GM20431 (cell line): ENCODE measurements around the gene CCDC43.

ENCODE experiments used
- in situ Hi-C: fragments of 300-500 bp; cut with MseI, MboI; formaldehyde crosslinking; loops from one replicate; pipeline ENCODE4 v1.15.0; 2020; ENCODE audit warnings: low sequenced_read_pairs; ENCODE audit not compliant: unreplicated experiment

The CCDC43 gene

DNA sequence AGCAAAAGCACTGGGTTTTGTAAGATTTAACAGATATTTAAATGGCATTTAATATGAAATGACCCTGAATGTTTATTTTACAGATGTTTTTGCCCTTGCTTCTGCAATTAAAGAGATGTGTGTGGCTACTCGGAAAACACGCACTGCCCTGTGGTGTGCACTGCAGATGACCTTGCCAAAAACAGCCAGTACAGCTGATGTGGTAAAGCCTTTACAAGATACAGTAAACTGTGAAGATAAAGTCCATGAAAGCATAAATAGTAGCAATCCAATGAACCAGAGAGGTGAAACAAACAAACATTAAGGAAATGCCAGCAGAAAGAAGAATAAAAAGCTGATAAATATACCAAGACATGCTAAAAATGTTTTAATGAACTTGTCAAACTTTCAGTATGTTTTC, 15.7 kb downstream of the CCDC43 start:
- in situ Hi-C loops = no loop called here

DNA sequence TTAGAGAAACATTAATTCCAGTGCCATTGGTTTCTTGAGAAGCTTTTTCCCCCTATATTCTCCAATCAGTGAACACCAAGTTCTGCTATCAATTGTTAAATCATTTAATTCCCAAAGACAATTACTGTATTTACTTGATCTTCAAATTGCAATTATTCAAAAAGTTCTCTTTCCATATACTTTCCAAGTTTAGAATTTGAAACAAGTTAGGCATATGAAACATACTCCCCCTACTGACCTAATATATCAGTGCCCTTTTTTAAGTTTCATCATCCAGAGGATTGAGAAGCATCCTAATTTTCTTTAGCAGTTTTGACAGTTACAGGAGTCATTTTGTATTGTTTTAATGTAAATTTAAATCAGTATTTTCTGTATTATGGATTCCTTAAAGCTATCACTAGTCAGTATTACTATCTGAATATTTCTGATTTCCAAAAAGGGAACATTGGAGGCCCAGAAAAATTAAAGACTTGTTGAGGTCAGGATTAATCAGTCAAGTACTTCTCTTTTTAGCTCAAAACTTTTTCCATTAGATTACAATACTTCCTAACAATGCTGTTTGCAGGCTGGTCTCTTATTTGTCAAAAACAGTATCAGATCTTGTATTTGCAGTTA, 17.0 kb downstream of the CCDC43 start:
- in situ Hi-C loops = no loop called here

- in situ Hi-C loops = no loop called here
These were observed 23.6 kb downstream of the CCDC43 start for GRCh38 chr17:44666006-44666405.

DNA sequence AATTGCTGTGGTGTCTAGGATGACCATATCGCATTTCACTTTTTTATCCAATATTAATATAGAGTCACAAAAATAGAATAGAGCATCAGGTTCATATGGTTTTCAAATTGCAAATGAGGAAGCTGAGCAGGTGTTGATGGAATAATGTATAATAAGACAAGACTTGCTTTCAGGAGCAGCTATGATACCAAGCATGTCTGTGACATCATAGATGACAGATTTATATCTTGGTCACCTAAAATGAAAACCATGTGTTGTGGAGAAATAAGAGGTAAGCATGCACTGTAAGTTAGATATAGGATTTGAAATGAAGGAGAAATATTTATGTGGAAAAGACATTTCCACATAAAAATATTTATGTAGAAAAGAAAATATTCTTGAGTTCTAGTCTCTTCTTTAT, 24.7 kb downstream of the CCDC43 start:
- in situ Hi-C loops = no loop called here

- in situ Hi-C loops = no loop called here
These were observed 26.5 kb downstream of the CCDC43 start for GRCh38 chr17:44663095-44663494.

GRCh38 chr17:44661835-44662234, 27.7 kb downstream of the CCDC43 start:
- in situ Hi-C loops = no loop called here

GRCh38 chr17:44655983-44656710, 33.4 kb downstream of the CCDC43 start, which contains the start of gene MEIOC:
MEIOC (plus strand) TSS chr17:44656468; CDS start chr17:44656614, 146 bp downstream.
- in situ Hi-C loops = no loop called here

DNA sequence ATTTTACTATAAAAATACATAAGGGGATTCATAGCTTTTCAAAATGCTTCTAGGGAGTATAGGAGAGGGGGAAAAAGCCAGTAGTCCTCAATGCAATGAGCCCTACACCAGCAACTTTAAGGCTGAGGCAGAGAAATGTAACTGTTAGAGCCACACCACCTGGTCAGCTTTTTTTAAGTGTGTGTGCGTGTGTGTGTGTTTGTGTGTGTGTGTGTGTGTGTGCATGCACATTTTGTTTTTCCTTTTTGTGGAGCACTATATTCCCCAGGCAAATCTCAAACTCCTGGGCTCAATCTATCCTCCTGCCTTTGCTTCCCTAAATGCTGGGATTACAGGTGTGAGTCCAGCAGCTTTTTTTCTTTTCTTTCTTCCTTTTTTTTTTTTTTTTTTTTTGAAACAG, 35.6 kb downstream of the CCDC43 start:
- in situ Hi-C loops = no loop called here

- in situ Hi-C loops = no loop called here
These were observed 36.2 kb downstream of the CCDC43 start for GRCh38 chr17:44653384-44653783.

- in situ Hi-C loops = no loop called here
These were observed 36.8 kb downstream of the CCDC43 start for GRCh38 chr17:44652727-44653126.

DNA sequence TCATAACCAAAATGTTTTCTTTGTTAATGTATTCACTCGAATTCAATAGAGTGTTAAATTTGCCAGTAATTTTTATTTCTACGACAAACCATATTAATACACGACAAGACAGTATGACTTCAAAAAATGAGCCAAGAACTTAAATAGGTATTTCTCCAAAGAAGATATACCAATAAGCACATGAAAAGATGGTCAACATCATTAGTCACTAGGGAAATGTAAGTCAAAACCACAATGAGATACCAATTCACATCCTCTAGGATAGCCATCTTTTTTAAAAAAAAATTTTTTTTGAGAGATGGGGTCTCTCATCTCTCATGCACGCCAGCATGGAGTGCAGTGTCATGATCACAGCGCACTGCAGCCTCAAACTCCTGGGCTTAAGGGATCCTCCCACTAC, 38.3 kb downstream of the CCDC43 start:
- in situ Hi-C loops = no loop called here

- in situ Hi-C loops = loop anchor here (25.0 kb wide), 1 partner anchor 112 kb away; no protein-coding TSS in a partner anchor
These were observed 40.6 kb downstream of the CCDC43 start for GRCh38 chr17:44648963-44649362.

- in situ Hi-C loops = loop anchor here (25.0 kb wide), 1 partner anchor 110 kb away; no protein-coding TSS in a partner anchor
These were observed 41.8 kb downstream of the CCDC43 start for GRCh38 chr17:44647736-44648135.

DNA sequence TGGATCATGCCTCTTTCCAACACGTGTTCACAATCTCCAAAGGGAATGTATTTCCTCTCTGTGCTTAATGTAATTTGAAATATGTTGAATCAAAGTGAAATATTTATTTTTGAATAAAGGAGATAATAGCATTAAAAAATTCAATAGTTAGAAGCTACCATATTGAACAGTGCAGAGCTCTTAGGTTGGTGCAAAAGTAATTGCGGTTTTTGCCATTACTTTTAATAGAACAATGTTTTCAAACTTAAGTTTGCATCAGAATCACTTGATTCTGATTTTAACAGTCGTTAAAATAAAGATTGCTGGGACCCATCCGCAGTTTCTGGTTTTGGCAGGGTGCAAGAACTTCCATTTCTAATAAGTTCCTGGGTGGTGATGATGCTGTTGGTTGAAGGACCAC, 43.3 kb downstream of the CCDC43 start:
- in situ Hi-C loops = loop anchor here (25.0 kb wide), 1 partner anchor 109 kb away; no protein-coding TSS in a partner anchor

DNA sequence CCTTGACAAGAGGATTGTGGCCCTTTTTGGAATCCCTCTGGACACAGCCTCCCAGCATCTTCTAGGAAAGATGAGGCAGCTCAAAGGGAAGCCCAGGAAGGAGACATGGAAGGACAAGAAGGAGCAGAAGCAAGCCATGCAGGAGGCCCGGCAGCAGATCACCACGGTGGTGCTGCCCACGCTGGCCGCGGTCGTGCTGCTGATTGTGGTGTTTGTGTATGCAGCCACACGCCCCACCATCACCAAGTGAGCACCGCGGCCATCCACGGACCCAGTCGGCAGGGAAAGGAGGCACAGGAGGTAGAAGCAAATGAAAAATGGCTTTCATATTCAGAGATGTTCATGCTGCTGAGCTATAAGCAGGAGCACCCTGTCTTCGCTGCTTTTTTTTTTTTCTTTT, 44.2 kb downstream of the CCDC43 start:
- in situ Hi-C loops = loop anchor here (25.0 kb wide), 1 partner anchor 108 kb away; no protein-coding TSS in a partner anchor

DNA sequence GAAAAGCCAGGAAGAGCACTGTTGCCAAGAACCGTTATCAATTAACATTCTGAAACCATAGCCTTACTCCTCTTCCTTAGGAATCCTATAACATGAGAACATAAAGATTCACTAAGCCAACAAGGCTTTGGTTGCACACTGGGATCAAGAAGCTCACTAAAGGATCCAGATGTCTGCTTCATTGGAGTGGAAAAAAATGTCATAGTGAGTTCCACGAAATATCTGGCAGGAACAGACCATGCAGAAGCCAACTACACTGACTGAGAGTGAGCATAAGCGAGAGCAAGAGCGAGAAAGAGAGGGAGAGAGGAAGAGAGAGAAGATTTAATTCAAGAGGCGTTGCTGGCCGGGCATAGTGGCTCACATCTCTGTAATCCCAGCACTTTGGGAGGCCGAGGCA, 46.7 kb downstream of the CCDC43 start:
- in situ Hi-C loops = loop anchor here (25.0 kb wide), 1 partner anchor 106 kb away; no protein-coding TSS in a partner anchor

GRCh38 chr17:44637066-44637465, 52.5 kb downstream of the CCDC43 start:
- in situ Hi-C loops = loop anchor here (25.0 kb wide), 1 partner anchor 100 kb away; no protein-coding TSS in a partner anchor

- in situ Hi-C loops = loop anchor here (25.0 kb wide), 1 partner anchor 99 kb away; no protein-coding TSS in a partner anchor
These were observed 53.0 kb downstream of the CCDC43 start for GRCh38 chr17:44636562-44636961.

GRCh38 chr17:44634401-44634800, 55.2 kb downstream of the CCDC43 start:
- in situ Hi-C loops = loop anchor here (25.0 kb wide), 1 partner anchor 97 kb away; no protein-coding TSS in a partner anchor

DNA sequence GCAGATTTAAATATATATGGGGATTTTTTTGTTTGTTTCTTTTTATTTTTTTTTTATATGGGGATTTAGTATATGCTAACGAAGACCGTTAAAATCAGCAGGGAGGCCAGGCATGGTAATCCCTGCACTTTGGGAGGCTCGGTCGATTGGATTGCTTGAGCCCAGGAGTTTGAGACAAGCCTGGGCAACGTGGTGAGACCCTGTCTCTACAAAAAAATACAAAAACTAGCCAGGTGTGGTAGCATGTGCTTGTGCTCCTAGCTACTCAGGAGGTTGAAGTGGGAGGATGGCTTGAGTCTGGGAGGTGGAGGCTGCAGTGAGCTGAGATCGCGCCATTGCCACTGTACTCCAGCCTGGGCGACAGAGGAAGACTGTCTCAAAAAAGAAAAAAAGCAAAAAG, 55.6 kb downstream of the CCDC43 start:
- in situ Hi-C loops = loop anchor here (25.0 kb wide), 1 partner anchor 97 kb away; no protein-coding TSS in a partner anchor

DNA sequence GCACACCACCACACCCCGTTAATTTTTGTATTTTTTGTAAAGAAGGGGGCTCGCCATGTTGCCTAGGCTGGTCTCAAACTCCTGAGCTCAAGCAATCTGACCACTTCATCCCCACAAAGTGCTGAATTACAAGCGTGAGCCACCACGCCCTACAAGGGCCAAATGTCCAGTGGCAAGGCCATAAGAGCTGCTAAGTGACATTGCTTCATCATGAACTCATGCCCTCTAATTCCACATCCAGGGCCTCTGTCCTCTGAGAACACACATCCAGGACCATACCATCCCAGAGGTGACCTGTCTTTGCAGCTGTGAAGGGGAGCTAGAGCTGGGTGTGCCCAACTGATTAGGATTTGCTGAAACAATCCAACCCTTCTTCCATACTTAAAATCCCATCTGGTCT, 58.9 kb downstream of the CCDC43 start:
- in situ Hi-C loops = loop anchor here (25.0 kb wide), 1 partner anchor 93 kb away; no protein-coding TSS in a partner anchor
